AG10803 (cell line): ENCODE data around the gene GPR160.

Experiments
- DNase-seq: peaks from one replicate; pipeline ENCODE4 v3.0.0; 2010; ENCODE audit warnings: low read depth
- H3K4me3 ChIP-seq: 2 replicates; pipeline ENCODE4 v1.5.1; 2011; ENCODE audit warnings: mild to moderate bottlenecking, low read length, control low read depth
- CTCF ChIP-seq: conservative IDR thresholded peaks from 2 replicates; pipeline ENCODE4 v1.5.1; 2011; ENCODE audit warnings: mild to moderate bottlenecking, low read length, control low read depth, inconsistent platforms

Gene GPR160

GRCh38 chr3:170044795-170045244, 7.0 kb downstream of the GPR160 start:
- H3K4me3 ChIP-seq, result no peak overlapping the region
- no peak for DNase-seq
- TF ChIP-seq CTCF, result no peak

DNA sequence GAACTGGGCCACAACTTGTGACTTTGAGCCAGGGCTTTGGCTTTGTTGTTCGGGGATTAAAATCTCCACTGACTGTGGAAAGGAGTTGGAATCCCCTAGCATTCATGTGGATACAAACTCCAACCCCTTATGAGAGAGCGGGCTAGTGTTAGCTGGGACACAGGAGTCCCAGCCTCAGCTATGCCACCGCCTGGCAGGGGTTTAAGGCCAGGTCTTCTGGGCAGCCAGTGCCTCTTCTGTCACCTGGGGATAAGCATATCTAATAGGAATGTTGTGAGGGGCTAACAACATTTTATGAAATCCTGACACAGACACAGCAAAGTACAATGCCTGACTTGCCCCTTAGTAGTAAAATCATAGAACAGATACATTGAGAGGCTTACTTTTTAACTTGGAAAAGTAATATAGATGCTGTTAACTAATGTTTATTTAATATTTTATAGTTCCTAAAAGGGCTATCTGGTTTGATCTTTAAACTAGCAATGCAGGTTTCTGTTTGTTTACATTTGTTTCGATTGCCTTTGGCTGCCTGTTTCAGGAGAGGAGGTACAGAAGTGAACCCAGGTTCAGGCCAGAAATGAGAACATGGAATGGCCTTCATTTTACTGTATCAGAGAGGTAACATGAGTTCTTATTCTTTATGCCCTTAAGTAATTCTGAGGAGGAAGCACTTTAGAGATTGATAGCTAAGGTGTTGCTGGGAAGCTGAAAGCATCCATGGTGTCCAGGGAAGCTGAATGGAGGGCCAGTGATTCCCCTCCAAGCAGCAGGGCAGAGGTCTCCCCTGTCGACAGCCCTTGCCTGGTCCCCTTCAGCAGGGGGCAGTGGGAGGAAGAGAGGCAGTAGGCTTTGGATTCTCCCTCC, 8.7 kb downstream of the GPR160 start:
- no peak overlapping the region for H3K4me3 ChIP-seq
- no peak for TF ChIP-seq CTCF
- no peak for DNase-seq

GRCh38 chr3:170047133-170047404, 9.3 kb downstream of the GPR160 start:
- no peak for DNase-seq
- no peak overlapping the region for H3K4me3 ChIP-seq
- no peak for TF ChIP-seq CTCF

- no peak for TF ChIP-seq CTCF
- DNase-seq, result no peak
- H3K4me3 ChIP-seq, result no peak overlapping the region
These were observed 11.6 kb downstream of the GPR160 start for GRCh38 chr3:170049146-170050000.

DNA sequence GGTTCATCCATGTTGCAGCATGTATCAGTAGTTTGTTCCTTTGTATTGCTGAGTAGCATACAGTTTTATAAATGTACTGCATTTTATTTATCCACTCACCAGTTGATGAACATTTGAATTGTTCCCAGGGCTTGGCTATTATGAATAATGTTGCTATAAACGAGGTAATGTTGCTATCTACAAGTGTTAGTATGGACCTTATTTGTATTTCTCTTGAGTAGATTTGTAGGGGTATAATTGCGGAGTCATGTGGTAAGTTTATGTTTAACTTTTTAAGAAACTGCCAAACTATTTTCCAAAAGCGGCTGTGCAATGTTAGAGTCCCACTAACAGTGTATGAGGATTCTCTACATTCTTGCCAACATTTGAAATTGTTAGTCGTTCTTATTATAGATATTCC, 13.0 kb downstream of the GPR160 start:
- no peak for TF ChIP-seq CTCF
- DNase-seq, result no peak
- no peak overlapping the region for H3K4me3 ChIP-seq

GRCh38 chr3:170052398-170052797, 14.6 kb downstream of the GPR160 start:
- H3K4me3 ChIP-seq, result no peak overlapping the region
- TF ChIP-seq CTCF, result no peak
- DNase-seq, result no peak
